Sigmoid colon (tissue), 4 donors: Measurements from ENCODE around the gene PLXNA1.

Experiments
- EP300 ChIP-seq, 4 donors: sonication (generic); formaldehyde crosslinking; IDR thresholded peaks; one replicate each; pipeline ENCODE4 v1.6.1; 2017; ENCODE audit warnings: antibody characterized with exemption in 4 of 4
- POLR2A ChIP-seq, 2 donors: fragments of 450-650 bp; IDR thresholded peaks; one replicate each; pipeline ENCODE4 v1.6.1; 2016; ENCODE audit warnings: antibody characterized with exemption in 2 of 2, mild to moderate bottlenecking in 2 of 2, moderate library complexity in 2 of 2
- POLR2AphosphoS5 ChIP-seq, 4 donors: sonication (generic); formaldehyde crosslinking; IDR thresholded peaks; one replicate each; pipeline ENCODE4 v1.6.1; 2017; ENCODE audit warnings: antibody characterized with exemption in 4 of 4
- TF ChIP-seq, protein P1 (sequence below), 4 experiments: fragments of 450-650 bp in 3 of 4; fragments of 200-600 bp in 1 of 4; IDR thresholded peaks; one replicate each; pipeline ENCODE4 v1.5.1; 2016 to 2019; ENCODE audit warnings: antibody characterized with exemption in 4 of 4, mild to moderate bottlenecking in 3 of 4, moderate library complexity in 2 of 4

DNA sequence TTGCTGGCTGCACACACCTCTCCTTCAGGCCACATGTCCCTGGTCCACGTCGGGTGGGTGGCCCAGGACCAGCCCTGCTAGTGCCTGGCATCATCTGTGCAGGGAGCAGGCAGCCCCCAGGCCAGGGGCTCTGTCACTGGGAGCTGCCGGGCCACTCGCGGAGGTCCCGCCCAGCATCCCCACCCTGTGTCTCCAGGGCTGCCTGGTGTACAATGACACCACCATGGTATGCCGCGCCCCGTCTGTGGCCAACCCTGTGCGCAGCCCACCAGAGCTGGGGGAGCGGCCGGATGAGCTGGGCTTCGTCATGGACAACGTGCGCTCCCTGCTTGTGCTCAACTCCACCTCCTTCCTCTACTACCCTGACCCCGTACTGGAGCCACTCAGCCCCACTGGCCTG, 34.3 kb downstream of the PLXNA1 start:
- TF ChIP-seq, protein P1, sequence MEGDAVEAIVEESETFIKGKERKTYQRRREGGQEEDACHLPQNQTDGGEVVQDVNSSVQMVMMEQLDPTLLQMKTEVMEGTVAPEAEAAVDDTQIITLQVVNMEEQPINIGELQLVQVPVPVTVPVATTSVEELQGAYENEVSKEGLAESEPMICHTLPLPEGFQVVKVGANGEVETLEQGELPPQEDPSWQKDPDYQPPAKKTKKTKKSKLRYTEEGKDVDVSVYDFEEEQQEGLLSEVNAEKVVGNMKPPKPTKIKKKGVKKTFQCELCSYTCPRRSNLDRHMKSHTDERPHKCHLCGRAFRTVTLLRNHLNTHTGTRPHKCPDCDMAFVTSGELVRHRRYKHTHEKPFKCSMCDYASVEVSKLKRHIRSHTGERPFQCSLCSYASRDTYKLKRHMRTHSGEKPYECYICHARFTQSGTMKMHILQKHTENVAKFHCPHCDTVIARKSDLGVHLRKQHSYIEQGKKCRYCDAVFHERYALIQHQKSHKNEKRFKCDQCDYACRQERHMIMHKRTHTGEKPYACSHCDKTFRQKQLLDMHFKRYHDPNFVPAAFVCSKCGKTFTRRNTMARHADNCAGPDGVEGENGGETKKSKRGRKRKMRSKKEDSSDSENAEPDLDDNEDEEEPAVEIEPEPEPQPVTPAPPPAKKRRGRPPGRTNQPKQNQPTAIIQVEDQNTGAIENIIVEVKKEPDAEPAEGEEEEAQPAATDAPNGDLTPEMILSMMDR (IDR thresholded peaks at IDR 0.05), result no peak
- no peak for TF ChIP-seq EP300 (IDR thresholded peaks at IDR 0.05)
- TF ChIP-seq POLR2A (IDR thresholded peaks at IDR 0.05), result no peak
- TF ChIP-seq POLR2AphosphoS5 (IDR thresholded peaks at IDR 0.05), result no peak
